Vagina (tissue), 2 donors: Measurements from ENCODE around the gene RBM25. TPM values are rescaled to one million over a fixed set of nuclear protein-coding genes. Genes with fewer than 3 reads are reported as not detected.

Source experiments
- DNase-seq, 2 donors: peaks; one replicate each; pipeline ENCODE4 v3.0.0-alpha.2; 2017; ENCODE audit errors: extremely low spot score in 2 of 2
- H3K27ac ChIP-seq: fragments of 200-600 bp; sonication (generic); one replicate; pipeline ENCODE4 v1.5.1; 2019
- H3K27me3 ChIP-seq: fragments of 200-600 bp; sonication (generic); one replicate; pipeline ENCODE4 v1.5.1; 2019
- H3K36me3 ChIP-seq, 2 donors: fragments of 200-600 bp; sonication (generic); one replicate each; pipeline ENCODE4 v1.5.1; 2017 to 2019
- H3K4me1 ChIP-seq: fragments of 200-600 bp; sonication (generic); one replicate; pipeline ENCODE4 v1.5.1; 2019
- H3K4me3 ChIP-seq, 2 donors: fragments of 200-600 bp; sonication (generic); 1 replicate in 1 of 2; 2 replicates in 1 of 2; pipeline ENCODE4 v1.5.1; 2016 to 2019
- H3K9me3 ChIP-seq: fragments of 200-600 bp; sonication (generic); one replicate; pipeline ENCODE4 v1.5.1; 2019
- CTCF ChIP-seq, 3 experiments: fragments of 450-650 bp in 2 of 3; fragments of 200-600 bp in 1 of 3; sonication (generic) in 1 of 3; IDR thresholded peaks; one replicate each; pipeline ENCODE4 v1.5.1; 2017 to 2019; ENCODE audit warnings: antibody characterized with exemption in 3 of 3, mild to moderate bottlenecking in 2 of 3, moderate library complexity in 2 of 3
- POLR2A ChIP-seq, 2 donors: fragments of 450-650 bp; IDR thresholded peaks; one replicate each; pipeline ENCODE4 v1.6.1; 2017; ENCODE audit warnings: antibody characterized with exemption in 2 of 2, mild to moderate bottlenecking in 2 of 2, moderate library complexity in 2 of 2
- POLR2AphosphoS5 ChIP-seq, 2 donors: sonication (generic); formaldehyde crosslinking; IDR thresholded peaks; one replicate each; pipeline ENCODE4 v1.9.0; 2017; ENCODE audit warnings: antibody characterized with exemption in 2 of 2, mild to moderate bottlenecking in 2 of 2, low read depth in 1 of 2; ENCODE audit not compliant: insufficient read depth in 1 of 2
- intact Hi-C: fragments of 100-400 bp; cut with DNase I; formaldehyde crosslinking; loops from one replicate; pipeline ENCODE4 v1.15.1; 2023
- total RNA-seq: library from RNA; depleted of rRNA; stranded (reverse); fragments of >200 nt; gene quantifications from one replicate; pipeline ENCODE4 v1.2.3, GENCODE V29; 2016

RBM25 gene
- total RNA-seq, 1 donor from 2014 or later = 58.2 TPM

GRCh38 chr14:73142216-73142615 lies 83.9 kb downstream of the RBM25 start:
- H3K27me3 ChIP-seq = no peaks in the 10 kb centered on the region
- intact Hi-C loops = no loop called here
- no peaks in the 10 kb centered on the region for H3K36me3 ChIP-seq
- TF ChIP-seq POLR2AphosphoS5 (IDR thresholded peaks at IDR 0.05; ENCODE audit: insufficient read depth in 1 of 2, low read depth in 1 of 2) = no peak
- TF ChIP-seq CTCF (IDR thresholded peaks at IDR 0.05) = no peak
- TF ChIP-seq POLR2A (IDR thresholded peaks at IDR 0.05) = no peak
- H3K4me3 ChIP-seq = no peak overlapping the region
- no peaks in the 10 kb centered on the region for H3K9me3 ChIP-seq
- DNase-seq = no peak
- peaks cover 48% of the 10 kb centered on the region for H3K4me1 ChIP-seq
- H3K27ac ChIP-seq = no peak overlapping the region

- Histone ChIP-seq H3K4me3 (no peak overlapping the region), H3K27me3 (no peaks in the 10 kb centered on the region), H3K4me1 (peaks cover 40% of the 10 kb centered on the region), H3K27ac (no peak overlapping the region), H3K9me3 (no peaks in the 10 kb centered on the region), H3K36me3 (peaks cover 0 to 4% of the 10 kb centered on the region in 2 donors)
- DNase-seq = no peak
- intact Hi-C loops = no loop called here
- TF ChIP-seq POLR2A (IDR thresholded peaks at IDR 0.05) (no peak), POLR2AphosphoS5 (IDR thresholded peaks at IDR 0.05; ENCODE audit: insufficient read depth in 1 of 2, low read depth in 1 of 2) (no peak), CTCF (IDR thresholded peaks at IDR 0.05) (no peak)
Measured at GRCh38 chr14:73143003-73143402, 84.7 kb downstream of the RBM25 start.

DNA sequence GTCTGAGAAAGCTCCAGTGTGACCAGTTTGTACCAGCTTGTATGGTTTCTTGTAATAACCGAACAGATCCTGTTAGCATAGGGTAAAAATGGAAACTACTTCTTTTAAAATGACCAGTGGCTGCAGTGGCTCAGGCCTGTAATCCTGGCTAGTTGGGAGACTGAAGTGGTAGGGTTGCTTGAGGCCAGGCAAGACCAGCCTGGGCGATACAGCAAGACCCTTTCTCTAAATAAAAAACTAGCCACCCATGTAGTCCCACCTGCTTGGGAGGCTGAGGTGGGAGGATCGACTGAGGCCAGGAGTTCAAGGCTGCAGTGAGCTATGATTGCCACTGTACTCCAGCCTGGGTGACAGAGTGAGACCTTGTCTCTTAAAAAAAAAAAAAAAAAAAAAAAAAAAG lies 85.3 kb downstream of the RBM25 start:
- no peaks in the 10 kb centered on the region for H3K9me3 ChIP-seq
- no peak for TF ChIP-seq POLR2AphosphoS5 (IDR thresholded peaks at IDR 0.05; ENCODE audit: insufficient read depth in 1 of 2, low read depth in 1 of 2)
- TF ChIP-seq POLR2A (IDR thresholded peaks at IDR 0.05) = no peak
- no peak for TF ChIP-seq CTCF (IDR thresholded peaks at IDR 0.05)
- DNase-seq = no peak
- intact Hi-C loops = no loop called here
- H3K27ac ChIP-seq = no peak overlapping the region
- H3K27me3 ChIP-seq = no peaks in the 10 kb centered on the region
- H3K36me3 ChIP-seq = peaks cover 0 to 10% of the 10 kb centered on the region in 2 donors
- H3K4me3 ChIP-seq = no peak overlapping the region
- H3K4me1 ChIP-seq = peaks cover 35% of the 10 kb centered on the region

DNA sequence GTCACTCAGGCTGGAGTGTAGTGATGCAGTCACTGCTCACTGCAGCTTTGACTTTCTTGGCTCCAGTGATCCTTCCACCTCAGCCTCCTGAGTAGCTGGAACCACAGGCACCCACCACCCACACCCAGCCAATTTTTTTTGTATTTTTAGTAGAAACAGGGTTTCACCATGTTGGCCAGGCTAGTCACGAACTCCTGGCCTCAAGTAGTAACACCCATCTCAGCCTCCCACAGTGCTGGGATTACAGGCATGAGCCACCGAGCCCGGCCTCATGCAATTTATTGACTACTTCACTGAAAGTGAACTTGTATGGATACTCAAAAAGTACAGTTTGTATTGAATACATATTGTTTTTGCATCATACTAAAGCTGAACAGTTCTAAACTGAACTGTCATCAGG lies 87.0 kb downstream of the RBM25 start:
- Histone ChIP-seq H3K36me3 (peaks cover 0 to 20% of the 10 kb centered on the region in 2 donors), H3K4me3 (no peak overlapping the region), H3K27ac (no peak overlapping the region), H3K9me3 (no peaks in the 10 kb centered on the region), H3K4me1 (peaks cover 33% of the 10 kb centered on the region), H3K27me3 (no peaks in the 10 kb centered on the region)
- intact Hi-C loops = no loop called here
- TF ChIP-seq POLR2AphosphoS5 (IDR thresholded peaks at IDR 0.05; ENCODE audit: insufficient read depth in 1 of 2, low read depth in 1 of 2) = no peak
- no peak for TF ChIP-seq POLR2A (IDR thresholded peaks at IDR 0.05)
- TF ChIP-seq CTCF (IDR thresholded peaks at IDR 0.05) = no peak
- DNase-seq = no peak

GRCh38 chr14:73146111-73146510 lies 87.8 kb downstream of the RBM25 start:
- Histone ChIP-seq H3K27me3 (no peaks in the 10 kb centered on the region), H3K4me3 (no peak overlapping the region), H3K27ac (no peak overlapping the region), H3K9me3 (no peaks in the 10 kb centered on the region), H3K4me1 (peaks cover 25% of the 10 kb centered on the region), H3K36me3 (peaks cover 0 to 22% of the 10 kb centered on the region in 2 donors)
- intact Hi-C loops = no loop called here
- DNase-seq = no peak
- TF ChIP-seq CTCF (IDR thresholded peaks at IDR 0.05) (no peak), POLR2A (IDR thresholded peaks at IDR 0.05) (no peak), POLR2AphosphoS5 (IDR thresholded peaks at IDR 0.05; ENCODE audit: insufficient read depth in 1 of 2, low read depth in 1 of 2) (no peak)
